Measurements from ENCODE around the gene ROPN1B.

DNA sequence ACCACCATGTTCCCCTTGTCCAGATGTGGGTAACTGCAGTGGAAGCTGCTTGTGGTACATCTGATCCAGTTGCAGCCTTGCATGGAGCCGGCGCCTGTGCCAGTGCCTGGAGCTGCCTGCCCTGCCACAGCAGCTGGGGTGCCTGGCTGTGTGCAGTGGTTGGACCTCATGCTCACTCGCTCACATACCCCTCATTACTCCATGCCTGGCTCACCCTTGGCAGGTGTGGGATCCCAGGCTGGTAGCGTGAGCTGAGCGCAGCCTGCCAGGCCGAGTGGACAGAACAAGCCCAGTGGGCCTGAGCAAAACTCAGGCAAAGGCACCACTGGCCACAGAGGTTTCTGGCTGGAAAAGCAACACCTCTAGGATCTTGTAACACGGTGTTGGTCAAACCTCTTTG lies 35.7 kb downstream of the ROPN1B start:
- TF ChIP-seq EZH2phosphoT487 (IDR thresholded peaks at IDR 0.05; ENCODE audit: unreplicated experiment) (no peak), EZH2 (IDR thresholded peaks at IDR 0.05; ENCODE audit: low read depth, unreplicated experiment) (no peak), NANOG (IDR thresholded peaks at IDR 0.05; ENCODE audit: borderline replicate concordance) (no peak), CREB1 (CRISPR knock-in tag; IDR thresholded peaks at IDR 0.05; ENCODE audit: low read depth) (no peak)
- TF ChIP-seq, protein P1, sequence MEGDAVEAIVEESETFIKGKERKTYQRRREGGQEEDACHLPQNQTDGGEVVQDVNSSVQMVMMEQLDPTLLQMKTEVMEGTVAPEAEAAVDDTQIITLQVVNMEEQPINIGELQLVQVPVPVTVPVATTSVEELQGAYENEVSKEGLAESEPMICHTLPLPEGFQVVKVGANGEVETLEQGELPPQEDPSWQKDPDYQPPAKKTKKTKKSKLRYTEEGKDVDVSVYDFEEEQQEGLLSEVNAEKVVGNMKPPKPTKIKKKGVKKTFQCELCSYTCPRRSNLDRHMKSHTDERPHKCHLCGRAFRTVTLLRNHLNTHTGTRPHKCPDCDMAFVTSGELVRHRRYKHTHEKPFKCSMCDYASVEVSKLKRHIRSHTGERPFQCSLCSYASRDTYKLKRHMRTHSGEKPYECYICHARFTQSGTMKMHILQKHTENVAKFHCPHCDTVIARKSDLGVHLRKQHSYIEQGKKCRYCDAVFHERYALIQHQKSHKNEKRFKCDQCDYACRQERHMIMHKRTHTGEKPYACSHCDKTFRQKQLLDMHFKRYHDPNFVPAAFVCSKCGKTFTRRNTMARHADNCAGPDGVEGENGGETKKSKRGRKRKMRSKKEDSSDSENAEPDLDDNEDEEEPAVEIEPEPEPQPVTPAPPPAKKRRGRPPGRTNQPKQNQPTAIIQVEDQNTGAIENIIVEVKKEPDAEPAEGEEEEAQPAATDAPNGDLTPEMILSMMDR (conservative IDR thresholded peaks at IDR 0.05; ENCODE audit: low read depth in 2 of 2), result no peak
- TF ChIP-seq, protein P2, sequence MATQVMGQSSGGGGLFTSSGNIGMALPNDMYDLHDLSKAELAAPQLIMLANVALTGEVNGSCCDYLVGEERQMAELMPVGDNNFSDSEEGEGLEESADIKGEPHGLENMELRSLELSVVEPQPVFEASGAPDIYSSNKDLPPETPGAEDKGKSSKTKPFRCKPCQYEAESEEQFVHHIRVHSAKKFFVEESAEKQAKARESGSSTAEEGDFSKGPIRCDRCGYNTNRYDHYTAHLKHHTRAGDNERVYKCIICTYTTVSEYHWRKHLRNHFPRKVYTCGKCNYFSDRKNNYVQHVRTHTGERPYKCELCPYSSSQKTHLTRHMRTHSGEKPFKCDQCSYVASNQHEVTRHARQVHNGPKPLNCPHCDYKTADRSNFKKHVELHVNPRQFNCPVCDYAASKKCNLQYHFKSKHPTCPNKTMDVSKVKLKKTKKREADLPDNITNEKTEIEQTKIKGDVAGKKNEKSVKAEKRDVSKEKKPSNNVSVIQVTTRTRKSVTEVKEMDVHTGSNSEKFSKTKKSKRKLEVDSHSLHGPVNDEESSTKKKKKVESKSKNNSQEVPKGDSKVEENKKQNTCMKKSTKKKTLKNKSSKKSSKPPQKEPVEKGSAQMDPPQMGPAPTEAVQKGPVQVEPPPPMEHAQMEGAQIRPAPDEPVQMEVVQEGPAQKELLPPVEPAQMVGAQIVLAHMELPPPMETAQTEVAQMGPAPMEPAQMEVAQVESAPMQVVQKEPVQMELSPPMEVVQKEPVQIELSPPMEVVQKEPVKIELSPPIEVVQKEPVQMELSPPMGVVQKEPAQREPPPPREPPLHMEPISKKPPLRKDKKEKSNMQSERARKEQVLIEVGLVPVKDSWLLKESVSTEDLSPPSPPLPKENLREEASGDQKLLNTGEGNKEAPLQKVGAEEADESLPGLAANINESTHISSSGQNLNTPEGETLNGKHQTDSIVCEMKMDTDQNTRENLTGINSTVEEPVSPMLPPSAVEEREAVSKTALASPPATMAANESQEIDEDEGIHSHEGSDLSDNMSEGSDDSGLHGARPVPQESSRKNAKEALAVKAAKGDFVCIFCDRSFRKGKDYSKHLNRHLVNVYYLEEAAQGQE (IDR thresholded peaks at IDR 0.05; ENCODE audit: unreplicated experiment), result no peak

All from GM23338 (cell line).